Measurements from ENCODE around the gene GOSR1. TPM values are rescaled to one million over a fixed set of nuclear protein-coding genes. Genes with fewer than 3 reads are reported as not detected.
"Not testable (repeated sequence)": the region's sequence is repeated elsewhere in the genome, so short reads cannot be mapped to it uniquely, and the experiment has no call there.

Gene GOSR1
- total and polyA plus RNA-seq, 2 donors (not counting 3 experiments of a cell fraction or from before 2014, with no cell fraction given), result 13.8 to 41.0 TPM

DNA sequence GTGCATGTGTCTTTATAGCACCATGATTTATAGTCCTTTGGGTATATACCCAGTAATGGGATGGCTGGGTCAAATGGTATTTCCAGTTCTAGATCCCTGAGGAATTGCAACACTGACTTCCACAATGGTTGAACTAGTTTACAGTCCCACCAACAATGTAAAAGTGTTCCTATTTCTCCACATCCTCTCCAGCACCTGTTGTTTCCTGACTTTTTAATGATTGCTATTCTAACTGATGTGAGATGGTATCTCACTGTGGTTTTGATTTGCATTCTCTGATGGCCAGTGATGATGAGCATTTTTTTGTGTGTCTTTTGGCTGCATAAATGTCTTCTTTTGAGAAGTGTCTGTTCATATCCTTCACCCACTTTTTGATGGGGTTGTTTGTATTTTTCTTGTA lies 30.6 kb upstream of the GOSR1 start:
- POLR2A ChIA-PET; H3K79me2 ChIP-seq (ENCODE audit: control insufficient read depth, insufficient read depth, low read length); BruUV-seq (replicated peaks); H3K9me1 ChIP-seq (replicated peaks; ENCODE audit: control insufficient read depth, extremely low read depth, insufficient read depth, low read length); H2AFZ ChIP-seq (ENCODE audit: low read depth, low read length); H3K4me2 ChIP-seq (ENCODE audit: insufficient read depth, low read length); dilution Hi-C loops (cut with MboI; ENCODE audit: extremely low pct_ligation_motif_present, low sequenced_read_pairs); H3K9ac ChIP-seq (replicated peaks; ENCODE audit: extremely low read depth, insufficient read depth, low read length); H3K36me3 ChIP-seq (ENCODE audit: control insufficient read depth in 2 of 2, extremely low read depth in 1 of 2, insufficient read depth in 2 of 2, low read length in 2 of 2); DNase-seq (ENCODE audit: low read depth, low spot score); H4K20me1 ChIP-seq (replicated peaks; ENCODE audit: control insufficient read depth, extremely low read depth, insufficient read depth, low read length); H3K27me3 ChIP-seq (ENCODE audit: control insufficient read depth in 2 of 2, insufficient read depth in 2 of 2, low read length in 2 of 2); H3K4me3 ChIP-seq (replicated peaks in 1 of 3; ENCODE audit: insufficient read depth in 1 of 3, low read depth in 1 of 3, low read length in 3 of 3); intact Hi-C loops (cut with micrococcal nuclease); H3K9me3 ChIP-seq (replicated peaks; ENCODE audit: control insufficient read depth, insufficient read depth, low read length); CTCF ChIA-PET; H3K4me1 ChIP-seq (ENCODE audit: control insufficient read depth, extremely low read depth, insufficient read depth, low read length); FAIRE-seq; H3K27ac ChIP-seq (ENCODE audit: insufficient read depth, low read depth, low read length): not testable (repeated sequence)

DNA sequence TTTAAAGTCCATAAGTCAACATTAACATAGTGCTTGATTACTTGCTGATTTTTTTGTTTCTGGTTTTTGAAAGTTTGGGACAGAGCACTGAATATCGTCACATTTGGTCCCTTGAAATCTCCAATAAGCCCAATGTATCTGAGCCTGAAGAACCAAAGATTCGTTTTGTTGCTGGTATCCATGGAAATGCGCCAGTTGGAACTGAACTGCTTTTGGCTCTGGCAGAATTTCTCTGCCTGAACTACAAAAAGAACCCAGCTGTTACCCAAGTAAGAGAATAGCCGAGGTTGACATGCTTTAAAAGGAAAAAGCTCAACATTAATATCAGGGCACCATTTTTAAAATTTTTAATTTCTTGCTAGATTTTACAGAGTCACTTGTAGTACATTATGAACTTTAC lies 27.7 kb upstream of the GOSR1 start:
- Histone ChIP-seq H2AFZ (ENCODE audit: low read depth, low read length) (no peak overlapping the region), H3K79me2 (ENCODE audit: control insufficient read depth, insufficient read depth, low read length) (no peaks in the 10 kb centered on the region), H4K20me1 (replicated peaks; ENCODE audit: control insufficient read depth, extremely low read depth, insufficient read depth, low read length) (no peaks in the 10 kb centered on the region), H3K9me1 (replicated peaks; ENCODE audit: control insufficient read depth, extremely low read depth, insufficient read depth, low read length) (no peaks in the 10 kb centered on the region), H3K9ac (replicated peaks; ENCODE audit: extremely low read depth, insufficient read depth, low read length) (no peak overlapping the region), H3K4me1 (ENCODE audit: control insufficient read depth, extremely low read depth, insufficient read depth, low read length) (no peaks in the 10 kb centered on the region), H3K36me3 (ENCODE audit: control insufficient read depth in 2 of 2, extremely low read depth in 1 of 2, insufficient read depth in 2 of 2, low read length in 2 of 2) (peaks cover 0 to 2% of the 10 kb centered on the region in 2 experiments), H3K27me3 (ENCODE audit: control insufficient read depth in 2 of 2, insufficient read depth in 2 of 2, low read length in 2 of 2) (no peaks in the 10 kb centered on the region), H3K9me3 (replicated peaks; ENCODE audit: control insufficient read depth, insufficient read depth, low read length) (no peaks in the 10 kb centered on the region), H3K27ac (ENCODE audit: insufficient read depth, low read depth, low read length) (no peak overlapping the region), H3K4me3 (replicated peaks in 1 of 3; ENCODE audit: insufficient read depth in 1 of 3, low read depth in 1 of 3, low read length in 3 of 3) (no peak overlapping the region), H3K4me2 (ENCODE audit: insufficient read depth, low read length) (no peak overlapping the region)
- FAIRE-seq, result no peak
- ChIA-PET CTCF (interaction anchor here (1.0 to 1.7 kb wide), 2 partner anchors 16 to 109 kb away, joined by 3 read pairs; no protein-coding TSS in a partner anchor), POLR2A (no interaction called here)
- no peak for TF ChIP-seq POLR2A (IDR thresholded peaks at IDR 0.05; ENCODE audit: low read depth, low read length)
- TF ChIP-seq MYC (IDR thresholded peaks at IDR 0.05; ENCODE audit: low read depth, low read length), result no peak
- TF ChIP-seq, protein P1, sequence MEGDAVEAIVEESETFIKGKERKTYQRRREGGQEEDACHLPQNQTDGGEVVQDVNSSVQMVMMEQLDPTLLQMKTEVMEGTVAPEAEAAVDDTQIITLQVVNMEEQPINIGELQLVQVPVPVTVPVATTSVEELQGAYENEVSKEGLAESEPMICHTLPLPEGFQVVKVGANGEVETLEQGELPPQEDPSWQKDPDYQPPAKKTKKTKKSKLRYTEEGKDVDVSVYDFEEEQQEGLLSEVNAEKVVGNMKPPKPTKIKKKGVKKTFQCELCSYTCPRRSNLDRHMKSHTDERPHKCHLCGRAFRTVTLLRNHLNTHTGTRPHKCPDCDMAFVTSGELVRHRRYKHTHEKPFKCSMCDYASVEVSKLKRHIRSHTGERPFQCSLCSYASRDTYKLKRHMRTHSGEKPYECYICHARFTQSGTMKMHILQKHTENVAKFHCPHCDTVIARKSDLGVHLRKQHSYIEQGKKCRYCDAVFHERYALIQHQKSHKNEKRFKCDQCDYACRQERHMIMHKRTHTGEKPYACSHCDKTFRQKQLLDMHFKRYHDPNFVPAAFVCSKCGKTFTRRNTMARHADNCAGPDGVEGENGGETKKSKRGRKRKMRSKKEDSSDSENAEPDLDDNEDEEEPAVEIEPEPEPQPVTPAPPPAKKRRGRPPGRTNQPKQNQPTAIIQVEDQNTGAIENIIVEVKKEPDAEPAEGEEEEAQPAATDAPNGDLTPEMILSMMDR (IDR thresholded peaks at IDR 0.05; ENCODE audit: extremely low read depth in 1 of 2, insufficient read depth in 1 of 2, low read depth in 1 of 2, low read length in 2 of 2), result no peak
- no peak for TF ChIP-seq POLR2AphosphoS5 (IDR thresholded peaks at IDR 0.05; ENCODE audit: insufficient read depth, low read depth, low read length)
- no peak for TF ChIP-seq JUN (IDR thresholded peaks at IDR 0.05; ENCODE audit: borderline replicate concordance, insufficient read depth, insufficient read length, low read depth)
- TF ChIP-seq FOS (IDR thresholded peaks at IDR 0.05; ENCODE audit: borderline replicate concordance, insufficient read depth, low read length), result no peak
- TF ChIP-seq GATA2 (IDR thresholded peaks at IDR 0.05; ENCODE audit: insufficient read depth, insufficient read length, low read depth, low read length), result no peak
- dilution Hi-C loops (cut with MboI; ENCODE audit: extremely low pct_ligation_motif_present, low sequenced_read_pairs), result no loop called here
- no peak for DNase-seq (ENCODE audit: low read depth, low spot score)
- intact Hi-C loops (cut with micrococcal nuclease), result no loop called here
- BruUV-seq (replicated peaks), result no TSS peak
